WTC11 (cell line): Measurements from ENCODE around the gene OR6N2. TPM values are rescaled to one million over a fixed set of nuclear protein-coding genes. Genes with fewer than 3 reads are reported as not detected.

Source experiments
- ATAC-seq: fragments of 200-7000 bp; cut with Tn5 transposase; 2 replicates; pipeline ENCODE4 v1.10.0; 2021; ENCODE audit warnings: mild to moderate bottlenecking, moderate library complexity
- CTCF ChIA-PET: fragments of 300-600 bp; sonication (Branson Sonifier 250); formaldehyde crosslinking; loops from one replicate; lab custom pipeline; 2021; ENCODE audit warnings: antibody characterized with exemption; lab: Charles Lee
- POLR2A ChIA-PET: fragments of 350-600 bp; sonication (Branson Sonifier 250); formaldehyde crosslinking; loops from one replicate; lab custom pipeline; 2021; ENCODE audit warnings: antibody characterized with exemption; lab: Charles Lee
- DNase-seq: peaks from one replicate; pipeline ENCODE4 v3.0.0; 2021; ENCODE audit warnings: low spot score
- H3K27ac Mint-ChIP-seq: 2 replicates; pipeline ENCODE4 v1.8.0; 2021; ENCODE audit warnings: mixed read lengths
- H3K27me3 Mint-ChIP-seq: 2 replicates; pipeline ENCODE4 v1.8.0; 2021; ENCODE audit warnings: low read depth, mild to moderate bottlenecking, moderate library complexity, mixed read lengths
- H3K36me3 Mint-ChIP-seq: 2 replicates; pipeline ENCODE4 v1.8.0; 2021; ENCODE audit warnings: mixed read lengths
- H3K4me1 Mint-ChIP-seq: 2 replicates; pipeline ENCODE4 v1.8.0; 2022; ENCODE audit warnings: mixed read lengths
- H3K4me3 Mint-ChIP-seq: 2 replicates; pipeline ENCODE4 v1.8.0; 2021; ENCODE audit warnings: mild to moderate bottlenecking, moderate library complexity, mixed read lengths
- H3K9me3 Mint-ChIP-seq: 2 replicates; pipeline ENCODE4 v1.8.0; 2021; ENCODE audit warnings: mixed read lengths
- ARID4B ChIP-seq: sonication (generic); formaldehyde crosslinking; IDR thresholded peaks from 2 replicates; pipeline ENCODE4 v1.8.0; 2023; ENCODE audit warnings: missing genetic modification reagents, mild to moderate bottlenecking, borderline replicate concordance
- CDX4 ChIP-seq: fragments of 250-450 bp; sonication (Bioruptor Pico); IDR thresholded peaks from 2 replicates; pipeline ENCODE4 v1.9.0; 2021; ENCODE audit warnings: moderate library complexity, mild to moderate bottlenecking, inconsistent platforms, borderline replicate concordance
- ELF4 ChIP-seq: sonication (generic); formaldehyde crosslinking; IDR thresholded peaks from 2 replicates; pipeline ENCODE4 v1.8.1; 2022; ENCODE audit warnings: low read depth, mild to moderate bottlenecking, moderate library complexity, missing genetic modification reagents
- NFE2L1 ChIP-seq: sonication (generic); formaldehyde crosslinking; IDR thresholded peaks from 2 replicates; pipeline ENCODE4 v1.8.1; 2023; ENCODE audit warnings: missing genetic modification reagents
- PRDM15 ChIP-seq: sonication (generic); formaldehyde crosslinking; IDR thresholded peaks from 2 replicates; pipeline ENCODE4 v1.8.0; 2022; ENCODE audit warnings: missing genetic modification reagents
- RELA ChIP-seq: sonication (generic); formaldehyde crosslinking; IDR thresholded peaks from 2 replicates; pipeline ENCODE4 v1.8.1; 2022; ENCODE audit warnings: missing genetic modification reagents, mild to moderate bottlenecking, borderline replicate concordance
- ZNF121 ChIP-seq: sonication (generic); formaldehyde crosslinking; IDR thresholded peaks from 2 replicates; pipeline ENCODE4 v1.8.0; 2023; ENCODE audit warnings: missing genetic modification reagents
- ZNF263 ChIP-seq: sonication (generic); formaldehyde crosslinking; IDR thresholded peaks from 2 replicates; pipeline ENCODE4 v1.8.1; 2022; ENCODE audit warnings: low read depth, mild to moderate bottlenecking, moderate library complexity, missing genetic modification reagents
- ZNF532 ChIP-seq: fragments of 250-450 bp; sonication (Bioruptor Pico); IDR thresholded peaks from 2 replicates; pipeline ENCODE4 v1.9.0; 2021; ENCODE audit warnings: mild to moderate bottlenecking, borderline replicate concordance
- total RNA-seq: library from RNA; stranded (reverse); gene quantifications from 3 replicates; pipeline ENCODE4 v1.2.3, GENCODE V29; 2021
- TF ChIP-seq, protein P1 (sequence below): fragments of 250-450 bp; sonication (Bioruptor Pico); conservative IDR thresholded peaks from 2 replicates; pipeline ENCODE4 v1.9.0; 2021; ENCODE audit warnings: mild to moderate bottlenecking
- TF ChIP-seq, protein P2 (sequence below): sonication (generic); formaldehyde crosslinking; IDR thresholded peaks from 2 replicates; pipeline ENCODE4 v1.8.1; 2022; ENCODE audit warnings: missing genetic modification reagents, borderline replicate concordance
- TF ChIP-seq, protein P3 (sequence below): sonication (generic); formaldehyde crosslinking; IDR thresholded peaks from 2 replicates; pipeline ENCODE4 v1.8.0; 2022; ENCODE audit warnings: mild to moderate bottlenecking, missing genetic modification reagents

The OR6N2 gene
- total RNA-seq, 1 experiment from 2014 or later: not detected

DNA sequence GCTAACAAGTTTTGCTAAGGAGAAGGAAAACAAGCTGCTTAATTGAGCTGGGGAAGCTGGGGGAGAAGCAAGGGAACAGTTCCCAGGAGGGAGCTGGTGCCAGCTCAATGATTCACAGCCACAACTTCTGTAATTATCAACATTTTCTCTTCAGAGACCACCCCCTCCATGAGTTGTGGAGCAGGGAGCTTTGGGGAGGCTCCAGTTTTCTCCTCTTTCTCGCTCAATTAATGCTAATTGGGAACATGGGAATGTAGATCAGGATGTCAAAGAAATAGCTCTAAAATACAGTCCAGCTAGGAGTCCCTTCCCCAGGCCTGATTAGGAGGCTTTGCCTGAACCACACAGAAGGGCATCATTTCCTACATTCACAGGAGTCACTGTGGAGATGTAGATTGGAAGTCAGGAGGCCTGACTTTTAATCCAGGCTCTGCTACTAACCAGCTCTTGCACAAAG is 38.0 kb upstream of the OR6N2 start:
- POLR2A ChIA-PET: no interaction called here
- Mint-ChIP-seq H3K27me3 (no peaks in the 10 kb centered on the region), H3K4me1 (no peaks in the 10 kb centered on the region), H3K27ac (no peak overlapping the region), H3K9me3 (peaks cover 28% of the 10 kb centered on the region), H3K36me3 (no peaks in the 10 kb centered on the region), H3K4me3 (no peak overlapping the region)
- no peak for DNase-seq
- TF ChIP-seq ZNF263: no peak
- no peak for TF ChIP-seq RELA (CRISPR knock-in tag)
- TF ChIP-seq, protein P1, sequence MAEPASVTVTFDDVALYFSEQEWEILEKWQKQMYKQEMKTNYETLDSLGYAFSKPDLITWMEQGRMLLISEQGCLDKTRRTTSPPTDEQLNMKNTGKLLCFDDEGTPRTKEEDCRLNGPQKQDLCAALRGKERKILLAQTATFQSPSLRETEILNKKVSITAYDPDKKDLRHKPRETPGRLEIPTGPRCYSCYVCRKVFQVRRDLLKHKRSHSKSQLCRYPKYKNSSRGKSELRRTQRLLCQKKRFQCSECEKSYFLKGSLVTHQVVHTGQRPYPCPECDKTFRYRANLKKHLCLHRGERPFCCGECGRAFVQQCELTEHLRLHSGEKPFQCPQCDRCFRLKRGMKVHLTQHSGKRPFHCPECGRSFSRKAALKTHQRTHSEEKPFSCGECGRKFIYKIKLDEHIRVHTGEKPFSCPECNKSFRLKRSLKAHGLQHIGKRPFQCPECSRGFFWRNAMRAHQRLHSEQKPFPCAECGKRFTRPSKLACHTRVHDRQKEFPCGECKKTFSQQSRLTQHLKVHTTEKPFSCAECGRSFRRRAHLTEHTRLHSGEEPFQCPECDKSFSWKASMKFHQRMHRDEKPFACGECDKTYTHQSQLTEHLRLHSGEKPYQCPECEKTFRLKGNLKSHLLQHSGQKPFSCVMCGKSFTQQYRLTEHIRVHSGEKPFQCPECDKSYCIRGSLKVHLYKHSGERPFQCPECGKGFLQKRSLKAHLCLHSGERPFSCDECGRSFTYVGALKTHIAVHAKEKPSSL (CRISPR knock-in tag): no peak
- TF ChIP-seq ELF4: no peak
- no peak for TF ChIP-seq CDX4 (CRISPR knock-in tag)
- TF ChIP-seq ZNF121 (CRISPR knock-in tag): no peak
- ATAC-seq: no peak
- CTCF ChIA-PET: no interaction called here

- no peak for TF ChIP-seq ZNF532
- TF ChIP-seq, protein P2, sequence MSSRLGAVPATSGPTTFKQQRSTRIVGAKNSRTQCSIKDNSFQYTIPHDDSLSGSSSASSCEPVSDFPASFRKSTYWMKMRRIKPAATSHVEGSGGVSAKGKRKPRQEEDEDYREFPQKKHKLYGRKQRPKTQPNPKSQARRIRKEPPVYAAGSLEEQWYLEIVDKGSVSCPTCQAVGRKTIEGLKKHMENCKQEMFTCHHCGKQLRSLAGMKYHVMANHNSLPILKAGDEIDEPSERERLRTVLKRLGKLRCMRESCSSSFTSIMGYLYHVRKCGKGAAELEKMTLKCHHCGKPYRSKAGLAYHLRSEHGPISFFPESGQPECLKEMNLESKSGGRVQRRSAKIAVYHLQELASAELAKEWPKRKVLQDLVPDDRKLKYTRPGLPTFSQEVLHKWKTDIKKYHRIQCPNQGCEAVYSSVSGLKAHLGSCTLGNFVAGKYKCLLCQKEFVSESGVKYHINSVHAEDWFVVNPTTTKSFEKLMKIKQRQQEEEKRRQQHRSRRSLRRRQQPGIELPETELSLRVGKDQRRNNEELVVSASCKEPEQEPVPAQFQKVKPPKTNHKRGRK (CRISPR knock-in tag): no peak
- no peak for TF ChIP-seq PRDM15
- TF ChIP-seq NFE2L1 (CRISPR knock-in tag): no peak
- TF ChIP-seq, protein P3, sequence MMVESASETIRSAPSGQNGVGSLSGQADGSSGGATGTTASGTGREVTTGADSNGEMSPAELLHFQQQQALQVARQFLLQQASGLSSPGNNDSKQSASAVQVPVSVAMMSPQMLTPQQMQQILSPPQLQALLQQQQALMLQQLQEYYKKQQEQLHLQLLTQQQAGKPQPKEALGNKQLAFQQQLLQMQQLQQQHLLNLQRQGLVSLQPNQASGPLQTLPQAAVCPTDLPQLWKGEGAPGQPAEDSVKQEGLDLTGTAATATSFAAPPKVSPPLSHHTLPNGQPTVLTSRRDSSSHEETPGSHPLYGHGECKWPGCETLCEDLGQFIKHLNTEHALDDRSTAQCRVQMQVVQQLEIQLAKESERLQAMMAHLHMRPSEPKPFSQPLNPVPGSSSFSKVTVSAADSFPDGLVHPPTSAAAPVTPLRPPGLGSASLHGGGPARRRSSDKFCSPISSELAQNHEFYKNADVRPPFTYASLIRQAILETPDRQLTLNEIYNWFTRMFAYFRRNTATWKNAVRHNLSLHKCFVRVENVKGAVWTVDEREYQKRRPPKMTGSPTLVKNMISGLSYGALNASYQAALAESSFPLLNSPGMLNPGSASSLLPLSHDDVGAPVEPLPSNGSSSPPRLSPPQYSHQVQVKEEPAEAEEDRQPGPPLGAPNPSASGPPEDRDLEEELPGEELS (CRISPR knock-in tag): no peak
- TF ChIP-seq ZNF263: no peak
- no peak for TF ChIP-seq ARID4B (CRISPR knock-in tag)
- no peaks in the 10 kb centered on the region for H3K27me3 Mint-ChIP-seq
- DNase-seq: no peak
- no peak for ATAC-seq
- H3K27ac Mint-ChIP-seq: no peak overlapping the region
- CTCF ChIA-PET: no interaction called here
- H3K36me3 Mint-ChIP-seq: no peaks in the 10 kb centered on the region
- H3K4me1 Mint-ChIP-seq: no peaks in the 10 kb centered on the region
- H3K4me3 Mint-ChIP-seq: no peak overlapping the region
- H3K9me3 Mint-ChIP-seq: peaks cover 24% of the 10 kb centered on the region
- POLR2A ChIA-PET: no interaction called here
These were observed 37.6 kb upstream of the OR6N2 start for GRCh38 chr1:158818560-158818959.
